Testis (tissue), 3 donors: ENCODE data around the gene PTPRC. TPM values are rescaled to one million over a fixed set of nuclear protein-coding genes. Genes with fewer than 3 reads are reported as not detected.

ENCODE experiments used
- DNase-seq: peaks from one replicate; pipeline ENCODE4 v3.0.0-alpha.2; 2019
- H3K27ac ChIP-seq, 2 donors: fragments of 200-600 bp; sonication (generic); one replicate each; pipeline ENCODE4 v1.5.1; 2019
- H3K27me3 ChIP-seq: fragments of 200-600 bp; sonication (generic); one replicate; pipeline ENCODE4 v1.5.1; 2019
- H3K36me3 ChIP-seq: fragments of 200-600 bp; sonication (generic); one replicate; pipeline ENCODE4 v1.5.1; 2017; ENCODE audit warnings: low read depth; ENCODE audit errors: missing control alignments
- H3K4me1 ChIP-seq: fragments of 200-600 bp; sonication (generic); one replicate; pipeline ENCODE4 v1.5.1; 2019
- H3K4me3 ChIP-seq, 2 donors: fragments of 200-600 bp; sonication (generic); one replicate each; pipeline ENCODE4 v1.5.1; 2017 to 2019
- H3K9me3 ChIP-seq: fragments of 200-600 bp; sonication (generic); one replicate; pipeline ENCODE4 v1.5.1; 2017
- POLR2A ChIP-seq: fragments of 450-650 bp; IDR thresholded peaks from one replicate; pipeline ENCODE4 v1.6.1; 2017; ENCODE audit warnings: antibody characterized with exemption, mild to moderate bottlenecking, moderate library complexity
- WGBS, 2 donors: methylation state at CpG; one replicate each; pipeline ENCODE4 v1.1.5; 2018; 5-methylcytosine and 5-hydroxymethylcytosine counted together
- intact Hi-C: fragments of 100-400 bp; cut with DNase I; formaldehyde crosslinking; loops from one replicate; pipeline ENCODE4 v1.15.1; 2023; ENCODE audit warnings: low total_unique reads
- polyA plus RNA-seq: library from polyadenylated mRNA; stranded (reverse); fragments of 350-450 nt; fragmentation: Illumina TruSeq; extraction: RNeasy Lipid Tissue Mini Kit (QIAGEN cat#74804); gene quantifications from one replicate; pipeline ENCODE4 v1.2.3, GENCODE V29; 2014; ENCODE audit warnings: low read depth, low replicate concordance; ENCODE audit not compliant: insufficient read depth
- total RNA-seq, 2 donors: library from RNA; depleted of rRNA; stranded (reverse); fragments of >200 nt; gene quantifications; one replicate each; pipeline ENCODE4 v1.2.3, GENCODE V29; 2016
- TF ChIP-seq, protein P1 (sequence below), 3 experiments: fragments of 450-650 bp in 2 of 3; fragments of 200-600 bp in 1 of 3; sonication (generic) in 1 of 3; IDR thresholded peaks; one replicate each; pipeline ENCODE4 v1.5.1; 2016 to 2019; ENCODE audit warnings: antibody characterized with exemption in 3 of 3, mild to moderate bottlenecking in 2 of 3, moderate library complexity in 1 of 3

PTPRC gene
- total and polyA plus RNA-seq, 3 donors from 2014 or later, result 5.1 to 10.8 (median 9.7) TPM

DNA sequence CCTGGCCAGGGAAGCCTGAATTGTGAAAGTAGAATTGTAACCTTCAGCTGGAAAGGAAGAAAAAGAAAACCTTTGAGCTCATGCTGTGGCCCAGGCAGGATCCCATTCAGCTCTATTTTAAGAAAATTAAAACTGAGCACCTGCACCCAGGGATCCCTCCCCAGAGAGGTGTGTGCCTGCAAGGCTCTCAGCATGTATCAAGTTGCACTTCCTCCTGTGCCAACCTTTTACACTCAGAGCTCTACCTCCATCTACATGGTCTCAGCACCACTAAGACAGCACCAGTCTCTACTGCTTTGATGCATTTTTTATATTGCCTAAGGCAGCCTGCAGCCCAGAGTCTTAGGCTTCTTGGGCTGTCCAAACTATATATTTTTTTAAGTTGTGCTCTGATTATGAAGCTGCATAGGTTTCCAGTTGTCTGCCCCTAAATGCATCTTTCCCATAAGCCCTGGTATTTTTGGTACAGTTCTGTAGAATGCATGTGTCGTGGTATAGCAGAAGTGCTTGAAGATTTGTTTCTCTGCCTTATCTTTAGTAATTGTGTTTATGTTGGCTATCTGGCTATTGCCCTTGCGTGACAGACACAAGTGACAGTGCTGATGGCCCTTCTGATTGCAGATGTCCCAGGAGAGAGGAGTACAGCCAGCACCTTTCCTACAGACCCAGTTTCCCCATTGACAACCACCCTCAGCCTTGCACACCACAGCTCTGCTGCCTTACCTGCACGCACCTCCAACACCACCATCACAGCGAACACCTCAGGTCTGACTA is 63.1 kb downstream of the PTPRC start:
- Histone ChIP-seq H3K4me3 (no peak overlapping the region), H3K36me3 (no peaks in the 10 kb centered on the region), H3K4me1 (no peaks in the 10 kb centered on the region), H3K9me3 (no peaks in the 10 kb centered on the region), H3K27ac (no peak overlapping the region), H3K27me3 (no peaks in the 10 kb centered on the region)
- 97 to 100% methylated on average over 4 of the region's 4 CpGs for WGBS, 2 donors
- no peak for DNase-seq
- intact Hi-C loops, result no loop called here
- no peak for TF ChIP-seq POLR2A
- TF ChIP-seq, protein P1, sequence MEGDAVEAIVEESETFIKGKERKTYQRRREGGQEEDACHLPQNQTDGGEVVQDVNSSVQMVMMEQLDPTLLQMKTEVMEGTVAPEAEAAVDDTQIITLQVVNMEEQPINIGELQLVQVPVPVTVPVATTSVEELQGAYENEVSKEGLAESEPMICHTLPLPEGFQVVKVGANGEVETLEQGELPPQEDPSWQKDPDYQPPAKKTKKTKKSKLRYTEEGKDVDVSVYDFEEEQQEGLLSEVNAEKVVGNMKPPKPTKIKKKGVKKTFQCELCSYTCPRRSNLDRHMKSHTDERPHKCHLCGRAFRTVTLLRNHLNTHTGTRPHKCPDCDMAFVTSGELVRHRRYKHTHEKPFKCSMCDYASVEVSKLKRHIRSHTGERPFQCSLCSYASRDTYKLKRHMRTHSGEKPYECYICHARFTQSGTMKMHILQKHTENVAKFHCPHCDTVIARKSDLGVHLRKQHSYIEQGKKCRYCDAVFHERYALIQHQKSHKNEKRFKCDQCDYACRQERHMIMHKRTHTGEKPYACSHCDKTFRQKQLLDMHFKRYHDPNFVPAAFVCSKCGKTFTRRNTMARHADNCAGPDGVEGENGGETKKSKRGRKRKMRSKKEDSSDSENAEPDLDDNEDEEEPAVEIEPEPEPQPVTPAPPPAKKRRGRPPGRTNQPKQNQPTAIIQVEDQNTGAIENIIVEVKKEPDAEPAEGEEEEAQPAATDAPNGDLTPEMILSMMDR (IDR thresholded peaks at IDR 0.05), result no peak

DNA sequence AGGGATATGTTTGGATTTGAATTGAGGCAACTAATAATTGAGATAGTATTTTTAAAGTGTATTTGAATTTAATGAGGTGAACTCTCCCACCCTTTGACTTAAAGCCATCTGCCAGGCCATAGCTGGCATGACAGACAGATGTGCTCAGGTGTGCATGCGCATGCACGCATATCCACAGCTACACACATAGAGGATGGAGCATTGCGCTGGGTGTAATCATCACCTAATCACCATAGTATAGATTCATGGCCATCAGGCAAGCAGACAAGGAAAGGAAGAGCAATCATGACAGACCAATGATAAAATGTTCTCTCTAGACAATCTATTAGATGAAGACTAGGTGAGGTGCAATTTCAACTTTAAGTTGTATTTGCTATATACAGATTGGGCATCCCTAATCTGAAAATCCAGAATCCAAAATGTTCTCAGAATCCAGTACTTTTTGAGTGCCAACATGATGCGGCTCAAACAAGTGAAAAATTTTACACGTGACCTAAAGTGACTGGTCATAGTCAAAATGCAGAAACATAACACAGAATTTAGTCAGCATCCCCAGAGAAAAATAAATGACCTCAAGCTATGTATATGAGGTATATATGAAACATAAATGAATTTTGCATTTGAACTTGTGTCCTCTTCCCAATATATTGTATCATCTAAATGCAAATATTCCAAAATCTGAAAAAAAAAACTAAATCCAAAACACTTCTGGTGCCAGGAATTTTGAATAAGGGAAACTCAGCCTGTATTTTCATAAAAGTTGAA is 70.1 kb downstream of the PTPRC start:
- 91 to 95% methylated on average over 5 of the region's 5 CpGs for WGBS, 2 donors
- intact Hi-C loops, result no loop called here
- Histone ChIP-seq H3K36me3 (no peaks in the 10 kb centered on the region), H3K27ac (no peak overlapping the region), H3K4me1 (no peaks in the 10 kb centered on the region), H3K27me3 (no peaks in the 10 kb centered on the region), H3K4me3 (no peak overlapping the region), H3K9me3 (no peaks in the 10 kb centered on the region)
- DNase-seq, result no peak
- TF ChIP-seq, protein P1 (IDR thresholded peaks at IDR 0.05), result no peak
- no peak for TF ChIP-seq POLR2A

DNA sequence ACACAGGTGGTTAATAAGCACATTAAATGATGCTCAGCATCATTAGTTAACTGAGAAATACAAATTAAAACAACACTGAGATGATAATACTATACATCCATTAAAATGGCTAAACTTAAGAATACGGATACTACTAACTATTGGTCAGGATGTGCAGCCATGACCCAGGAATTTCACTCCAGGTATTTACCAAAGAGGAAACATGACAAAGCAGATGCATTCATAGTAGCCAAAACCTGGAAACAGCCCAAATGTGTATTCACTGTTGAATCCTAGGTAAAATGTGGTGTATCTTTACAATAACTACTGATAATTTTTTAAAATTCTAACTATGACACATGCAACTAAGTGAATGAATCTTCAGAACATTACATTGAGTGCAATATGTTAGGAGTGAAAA is 73.0 kb downstream of the PTPRC start:
- no peak for DNase-seq
- Histone ChIP-seq H3K4me1 (no peaks in the 10 kb centered on the region), H3K36me3 (no peaks in the 10 kb centered on the region), H3K9me3 (no peaks in the 10 kb centered on the region), H3K4me3 (no peak overlapping the region), H3K27me3 (no peaks in the 10 kb centered on the region), H3K27ac (no peak overlapping the region)
- intact Hi-C loops, result no loop called here
- TF ChIP-seq POLR2A, result no peak
- TF ChIP-seq, protein P1 (IDR thresholded peaks at IDR 0.05), result no peak
- WGBS, 2 donors, result 87 to 89% methylated on average over 1 of the region's 1 CpG

DNA sequence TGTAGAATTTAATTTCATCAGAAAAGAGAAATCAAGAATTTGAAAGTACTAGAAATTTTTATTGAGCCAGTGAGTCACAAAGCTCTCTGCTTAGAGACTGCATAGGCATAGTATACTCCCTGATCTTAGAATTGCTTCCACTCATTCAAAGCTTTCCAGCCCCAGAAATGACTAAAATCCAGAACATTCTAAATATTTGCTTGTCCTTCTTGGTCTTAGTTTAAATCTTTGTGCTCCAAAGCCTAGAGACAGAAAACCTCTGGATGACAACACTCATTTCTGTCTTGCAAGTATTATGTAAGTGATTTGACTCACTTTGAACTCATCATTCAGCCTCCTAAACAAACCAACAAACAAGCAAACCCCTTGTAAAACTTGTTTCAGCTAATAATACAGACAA is 74.2 kb downstream of the PTPRC start:
- Histone ChIP-seq H3K9me3 (no peaks in the 10 kb centered on the region), H3K4me1 (no peaks in the 10 kb centered on the region), H3K4me3 (no peak overlapping the region), H3K36me3 (no peaks in the 10 kb centered on the region), H3K27ac (no peak overlapping the region), H3K27me3 (no peaks in the 10 kb centered on the region)
- intact Hi-C loops, result no loop called here
- TF ChIP-seq POLR2A, result no peak
- TF ChIP-seq, protein P1 (IDR thresholded peaks at IDR 0.05), result no peak
- DNase-seq, result no peak
